Heart left ventricle (tissue), 16 donors: ENCODE results near the gene HOXB1. TPM values are rescaled to one million over a fixed set of nuclear protein-coding genes. Genes with fewer than 3 reads are reported as not detected.

Experiments
- ATAC-seq, 4 donors: fragments of 200-7000 bp; cut with Tn5 transposase; one replicate each; pipeline ENCODE4 v1.9.1; 2020 to 2022; ENCODE audit warnings: moderate library complexity in 4 of 4, mild to moderate bottlenecking in 3 of 4, moderate number of reproducible peaks in 1 of 4
- DNase-seq, 5 donors: peaks; one replicate each; pipeline ENCODE4 v3.0.0-alpha.2; 2020
- H3K27ac ChIP-seq, 12 donors: fragments of 200-600 bp; sonication (generic) in 4 of 12; one replicate each; pipeline versions ENCODE4 v1.5.0 to v1.8.0; 2016 to 2022; ENCODE audit warnings: mild to moderate bottlenecking in 2 of 12
- H3K27me3 ChIP-seq, 9 donors: fragments of 200-600 bp; sonication (generic) in 2 of 9; one replicate each; pipeline versions ENCODE4 v1.5.1 to v1.8.0; 2016 to 2022; ENCODE audit warnings: mild to moderate bottlenecking in 3 of 9
- H3K36me3 ChIP-seq, 9 donors: fragments of 200-600 bp; sonication (generic) in 2 of 9; one replicate each; pipeline versions ENCODE4 v1.5.0 to v1.8.0; 2018 to 2022; ENCODE audit warnings: mild to moderate bottlenecking in 2 of 9
- H3K4me1 ChIP-seq, 12 donors: fragments of 200-600 bp; sonication (generic) in 4 of 12; one replicate each; pipeline versions ENCODE4 v1.5.0 to v1.8.0; 2016 to 2022; ENCODE audit warnings: mild to moderate bottlenecking in 3 of 12
- H3K4me3 ChIP-seq, 12 donors: fragments of 200-600 bp; sonication (generic) in 4 of 12; one replicate each; pipeline versions ENCODE4 v1.5.0 to v1.8.0; 2017 to 2022; ENCODE audit warnings: mild to moderate bottlenecking in 9 of 12, moderate library complexity in 4 of 12
- H3K9me3 ChIP-seq, 12 donors: fragments of 200-600 bp; sonication (generic) in 4 of 12; one replicate each; pipeline versions ENCODE4 v1.5.0 to v1.8.0; 2016 to 2022; ENCODE audit warnings: mild to moderate bottlenecking in 1 of 12
- CTCF ChIP-seq, 12 donors: fragments of 200-600 bp; sonication (generic) in 4 of 12; IDR thresholded peaks; one replicate each; pipeline versions ENCODE4 v1.5.0 to v1.8.0; 2018 to 2022; ENCODE audit warnings: antibody characterized with exemption in 12 of 12, mild to moderate bottlenecking in 5 of 12
- POLR2A ChIP-seq, 2 donors: fragments of 450-650 bp; IDR thresholded peaks; one replicate each; pipeline ENCODE4 v1.6.1; 2017; ENCODE audit warnings: antibody characterized with exemption in 2 of 2, mild to moderate bottlenecking in 2 of 2, moderate library complexity in 2 of 2
- WGBS, 4 donors: extraction: QIAGEN DNeasy Blood & Tissue Kit in 2 of 4; methylation state at CpG; one replicate each; pipeline versions ENCODE4 v1.1.5 to v1.1.7; 2013 to 2018; 5-methylcytosine and 5-hydroxymethylcytosine counted together
- intact Hi-C, 10 donors: fragments of 100-400 bp; cut with DNase I; formaldehyde crosslinking; loops; one replicate each; pipeline versions ENCODE4 v1.11.1 to v1.14.2; 2022
- polyA plus RNA-seq, 2 donors: library from polyadenylated mRNA; stranded (reverse); fragments of 200-250 nt; gene quantifications; one replicate each; pipeline ENCODE4 v1.2.3, GENCODE V29; 2013
- total RNA-seq, 9 donors: library from RNA; depleted of rRNA in 2 of 9; stranded (reverse); fragments of >200 nt in 2 of 9; fragmentation: NEBNext Ultra II Directional in 3 of 9; extraction: Animal tissue kit (Norgen Biotek cat#: 25700) in 3 of 9; gene quantifications; one replicate each; pipeline versions ENCODE4 v1.1.0 to v1.2.4, GENCODE V29; 2016 to 2023
- donor health status: ischemic (EF 13 %, LVEDD 7.1; RV severe dilation, severe dysfunction).
- donor health status: healthy with polysubstance abuse.
- donor health status: DM: no; HTN: yes; CAD: no.
- donor health status: DM: no; HTN: no; CAD: no.
- donor health status: ischemic (EF 25% LVEDD 6.9; RV normal size, moderate dysfunction).
- donor health status: ischemic (EF 25% LVEDD 5.7; RV mildly dilated, moderate dysfunction).
- donor health status: healthy.
- donor health status: DM: yes; HTN: yes; CAD: no.
- donor health status: ischemic (EF 35%, LVEDD 5.7; RV mildly dilated, moderate dysfunction).
- donor health status: nonischemic (EF 11% LVEDD 7.7; RV severe dilation, severe dysfunction).
- donor health status: DM: yes; HTN: yes; CAD: no.
- donor health status: PGD.
- donor health status: ischemic (EF 29% LVEDD 5.4; RV normal size, mild dysfunction).
- donor health status: nonischemic (EF 23%, LVEDD 6.1; RV moderate dilation, normal function).

HOXB1 gene
- total and polyA plus RNA-seq, 11 donors = not detected

GRCh38 chr17:48491527-48492273 is 39.1 kb downstream of the HOXB1 start:
- H3K9me3 ChIP-seq = no peaks in the 10 kb centered on the region
- peaks cover 0 to 87% (median 23%) of the 10 kb centered on the region in 9 donors for H3K27me3 ChIP-seq
- DNase-seq (no peak), ATAC-seq (peak in 1 of 4 donors; percentile 18)
- intact Hi-C loops = no loop called here
- TF ChIP-seq POLR2A (IDR thresholded peaks at IDR 0.05) (no peak), CTCF (IDR thresholded peaks at IDR 0.05) (no peak)
- no peak overlapping the region for H3K27ac ChIP-seq
- 74 to 80% (median 78%) methylated on average over 3 of the region's 3 CpGs for WGBS, 4 donors
- no peaks in the 10 kb centered on the region for H3K36me3 ChIP-seq
- H3K4me3 ChIP-seq = no peak overlapping the region
- H3K4me1 ChIP-seq = peaks cover 0 to 19% (median 6%) of the 10 kb centered on the region in 12 donors

DNA sequence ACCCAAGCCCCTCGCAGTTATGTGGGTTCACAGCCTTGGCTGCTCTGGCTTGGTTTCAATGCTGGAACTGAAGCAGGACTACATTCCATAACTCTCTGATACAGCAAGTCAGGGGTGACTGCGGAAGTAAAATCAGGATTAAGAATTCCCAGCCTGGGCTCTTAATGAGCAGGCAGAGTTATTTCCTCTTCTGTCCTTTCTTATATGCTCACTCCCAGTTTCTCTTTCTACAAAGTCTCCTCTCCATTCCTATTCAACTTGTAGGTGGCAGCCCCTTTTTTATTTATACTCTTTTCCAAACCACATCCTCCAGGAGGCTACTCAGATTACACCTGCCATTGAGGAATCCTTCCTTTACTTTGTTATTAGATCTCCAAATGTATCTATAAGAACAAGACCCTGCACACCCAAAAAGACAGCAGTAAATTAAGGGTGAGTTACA is 40.3 kb downstream of the HOXB1 start:
- WGBS, 4 donors = 58 to 65% (median 62%) methylated on average over 2 of the region's 2 CpGs
- Histone ChIP-seq H3K4me3 (no peak overlapping the region), H3K27me3 (peaks cover 0 to 87% (median 23%) of the 10 kb centered on the region in 9 donors), H3K27ac (no peak overlapping the region), H3K36me3 (no peaks in the 10 kb centered on the region), H3K9me3 (no peaks in the 10 kb centered on the region), H3K4me1 (peaks cover 0 to 19% (median 6%) of the 10 kb centered on the region in 12 donors)
- intact Hi-C loops = no loop called here
- no peak for ATAC-seq
- no peak for DNase-seq
- TF ChIP-seq CTCF (IDR thresholded peaks at IDR 0.05) (no peak), POLR2A (IDR thresholded peaks at IDR 0.05) (no peak)

- H3K4me1 ChIP-seq = peaks cover 0 to 19% (median 6%) of the 10 kb centered on the region in 12 donors
- no peaks in the 10 kb centered on the region for H3K36me3 ChIP-seq
- ATAC-seq (no peak), DNase-seq (no peak)
- peaks cover 0 to 83% (median 23%) of the 10 kb centered on the region in 9 donors for H3K27me3 ChIP-seq
- TF ChIP-seq CTCF (IDR thresholded peaks at IDR 0.05) (no peak), POLR2A (IDR thresholded peaks at IDR 0.05) (no peak)
- no peak overlapping the region for H3K27ac ChIP-seq
- intact Hi-C loops = no loop called here
- WGBS, 4 donors = 79 to 85% (median 79%) methylated on average over 13 of the region's 13 CpGs
- H3K4me3 ChIP-seq = no peak overlapping the region
- no peaks in the 10 kb centered on the region for H3K9me3 ChIP-seq
These were observed 41.0 kb downstream of the HOXB1 start for GRCh38 chr17:48489781-48490180.

DNA sequence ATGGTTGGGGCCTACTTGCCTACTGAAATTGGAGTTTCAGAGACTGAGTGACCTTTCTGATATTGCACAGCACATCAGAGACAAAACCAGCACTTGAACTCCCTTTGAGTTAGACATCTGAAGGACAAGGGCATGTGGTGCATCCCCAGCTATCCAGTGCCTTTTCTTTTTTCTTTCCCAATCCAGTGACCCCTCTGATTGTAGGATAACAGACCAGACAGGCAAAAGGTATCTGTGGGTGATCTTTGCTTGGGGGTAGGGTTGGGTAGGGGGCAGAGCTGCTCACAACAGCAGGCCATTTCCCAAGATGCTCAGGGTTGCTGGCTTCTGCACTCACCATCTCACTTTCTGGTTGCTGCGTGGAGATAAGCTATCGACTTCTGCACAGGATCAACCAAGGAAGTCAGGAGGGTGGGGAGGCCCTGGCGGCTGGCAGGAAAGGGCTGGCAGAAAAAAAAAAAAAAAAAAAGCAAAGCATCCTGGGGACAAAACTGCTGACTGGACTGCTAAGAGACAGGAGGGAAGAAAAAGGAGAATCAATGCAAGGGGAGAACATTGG is 42.2 kb downstream of the HOXB1 start:
- TF ChIP-seq POLR2A (IDR thresholded peaks at IDR 0.05) (no peak), CTCF (IDR thresholded peaks at IDR 0.05) (no peak)
- WGBS, 4 donors = 15 to 40% (median 35%) methylated on average over 3 of the region's 3 CpGs
- Histone ChIP-seq H3K4me3 (no peak overlapping the region), H3K4me1 (peaks cover 0 to 21% (median 6%) of the 10 kb centered on the region in 12 donors), H3K27me3 (peaks cover 0 to 72% (median 19%) of the 10 kb centered on the region in 9 donors), H3K9me3 (no peaks in the 10 kb centered on the region), H3K27ac (no peak overlapping the region), H3K36me3 (no peaks in the 10 kb centered on the region)
- no peak for DNase-seq
- intact Hi-C loops = no loop called here
- ATAC-seq = no peak
